K562 (cell line): ENCODE results near the gene PRDM15. TPM values are rescaled to one million over a fixed set of nuclear protein-coding genes. Genes with fewer than 3 reads are reported as not detected.

ENCODE experiments used
- ARID1B ChIP-seq: fragments of 450-650 bp; IDR thresholded peaks from 2 replicates; pipeline ENCODE4 v1.6.1; 2016; ENCODE audit warnings: antibody characterized with exemption, mild to moderate bottlenecking, inconsistent platforms
- CEBPB ChIP-seq: fragments of 450-650 bp; IDR thresholded peaks from 2 replicates; pipeline ENCODE4 v1.6.1; 2016; ENCODE audit warnings: missing genetic modification characterization, missing compliant biosample characterization
- FIP1L1 ChIP-seq: fragments of 200-400 bp; formaldehyde crosslinking; IDR thresholded peaks from 2 replicates; pipeline ENCODE4 v1.6.1; 2018; ENCODE audit warnings: mild to moderate bottlenecking, low read depth, low read length; ENCODE audit not compliant: poor library complexity, severe bottlenecking
- HOXB6 ChIP-seq: fragments of 250-450 bp; sonication (Bioruptor Pico); IDR thresholded peaks from 2 replicates; pipeline ENCODE4 v1.5.1; 2022; ENCODE audit warnings: mild to moderate bottlenecking, borderline replicate concordance
- LARP7 ChIP-seq: fragments of 450-650 bp; IDR thresholded peaks from 2 replicates; pipeline ENCODE4 v1.6.1; 2016
- MAZ ChIP-seq, 2 experiments: fragments of 450-650 bp in 1 of 2; sonication (generic) in 1 of 2; formaldehyde crosslinking; IDR thresholded peaks in 1 of 2; conservative IDR thresholded peaks in 1 of 2; 2 replicates each; pipeline versions ENCODE4 v1.4.0 to v1.5.0; 2020; ENCODE audit warnings: mild to moderate bottlenecking in 1 of 2, missing genetic modification reagents in 1 of 2
- PTRF ChIP-seq: fragments of 450-650 bp; IDR thresholded peaks from 2 replicates; pipeline ENCODE4 v1.6.1; 2016; ENCODE audit warnings: mild to moderate bottlenecking, missing genetic modification characterization, missing compliant biosample characterization
- SAFB ChIP-seq: fragments of 200-400 bp; formaldehyde crosslinking; IDR thresholded peaks from 2 replicates; pipeline ENCODE4 v1.6.1; 2017; ENCODE audit warnings: low read depth, low read length, borderline replicate concordance
- SLC30A9 ChIP-seq: fragments of 250-450 bp; sonication (Bioruptor Pico); IDR thresholded peaks from 2 replicates; pipeline ENCODE4 v1.8.0; 2022; ENCODE audit warnings: mild to moderate bottlenecking, moderate library complexity
- SMC3 ChIP-seq: conservative IDR thresholded peaks from 2 replicates; pipeline ENCODE4 v1.6.1; 2011; ENCODE audit warnings: low read depth, low read length, improper control_type of control experiment; ENCODE audit not compliant: insufficient read depth
- SOX6 ChIP-seq: fragments of 450-650 bp; IDR thresholded peaks from 2 replicates; pipeline ENCODE4 v1.6.1; 2014; ENCODE audit warnings: mild to moderate bottlenecking
- SRSF9 ChIP-seq: fragments of 200-400 bp; formaldehyde crosslinking; IDR thresholded peaks from 2 replicates; pipeline ENCODE4 v1.6.1; 2017; ENCODE audit warnings: low read depth, low read length, borderline replicate concordance
- TEAD4 ChIP-seq, 2 experiments: sonication (generic) in 1 of 2; formaldehyde crosslinking in 1 of 2; IDR thresholded peaks; 2 replicates each; pipeline versions ENCODE4 v1.6.1 to v1.8.0; 2012 to 2022; ENCODE audit warnings: borderline replicate concordance in 1 of 2, inconsistent platforms in 1 of 2, low read length in 1 of 2, mild to moderate bottlenecking in 1 of 2, missing genetic modification reagents in 1 of 2
- WHSC1 ChIP-seq: IDR thresholded peaks from one replicate; pipeline ENCODE4 v1.6.1; 2012; ENCODE audit warnings: low read length, control low read depth, inconsistent platforms
- ZC3H8 ChIP-seq: fragments of 450-650 bp; IDR thresholded peaks from 2 replicates; pipeline ENCODE4 v1.6.1; 2017
- ZNF121 ChIP-seq: sonication (generic); formaldehyde crosslinking; conservative IDR thresholded peaks from 2 replicates; pipeline ENCODE4 v1.8.0; 2022; ENCODE audit warnings: missing genetic modification reagents
- ZNF165 ChIP-seq: fragments of 250-450 bp; sonication (Bioruptor Pico); IDR thresholded peaks from 2 replicates; pipeline ENCODE4 v1.4.0; 2020; ENCODE audit warnings: borderline replicate concordance
- ZNF232 ChIP-seq: sonication (generic); formaldehyde crosslinking; IDR thresholded peaks from 2 replicates; pipeline ENCODE4 v1.8.0; 2022; ENCODE audit warnings: mild to moderate bottlenecking, missing genetic modification reagents
- polyA plus RNA-seq, 8 experiments: library from polyadenylated mRNA; depleted of rRNA in 4 of 8; stranded (reverse) in 5 of 8; unstranded in 3 of 8; fragments of >200 nt; fragmentation: Nextera tagmentation in 2 of 8; fragmentation: Illumina TruSeq in 1 of 8; extraction: Ambion mirVana in 2 of 8; extraction: Trizol in 1 of 8; gene quantifications; 2 replicates each; pipeline versions ENCODE4 v1.2.1 to v1.2.3, GENCODE V29; 2011 to 2014; ENCODE audit warnings: inconsistent platforms in 1 of 8, missing spikeins in 1 of 8
- total RNA-seq, 7 experiments: library from RNA; depleted of rRNA in 6 of 7; stranded (reverse); fragments of >200 nt in 6 of 7; fragmentation: Illumina TruSeq in 2 of 7; extraction: Trizol in 2 of 7; gene quantifications; 2 replicates each; pipeline versions ENCODE4 v1.2.1 to v1.2.3, GENCODE V29; 2011 to 2021; ENCODE audit warnings: low replicate concordance in 1 of 7
- TF ChIP-seq, protein P1 (sequence below), 3 experiments: fragments of 200-800 bp in 1 of 3; sonication (Bioruptor generic) in 1 of 3; sonication (generic) in 1 of 3; formaldehyde crosslinking in 1 of 3; IDR thresholded peaks; 2 replicates each; pipeline versions ENCODE4 v1.6.1 to v1.8.0; 2016 to 2022; ENCODE audit warnings: mild to moderate bottlenecking in 2 of 3, missing compliant biosample characterization in 2 of 3, missing genetic modification characterization in 2 of 3, missing genetic modification reagents in 1 of 3
- TF ChIP-seq, protein P2 (sequence below): sonication (generic); formaldehyde crosslinking; IDR thresholded peaks from 2 replicates; pipeline ENCODE4 v1.9.0; 2022; ENCODE audit warnings: mild to moderate bottlenecking, missing genetic modification reagents
- TF ChIP-seq, protein P3 (sequence below): sonication (generic); formaldehyde crosslinking; IDR thresholded peaks from 2 replicates; pipeline ENCODE4 v1.8.1; 2023; ENCODE audit warnings: mild to moderate bottlenecking, missing genetic modification reagents
- TF ChIP-seq, protein P4 (sequence below): fragments of 450-650 bp; IDR thresholded peaks from 2 replicates; pipeline ENCODE4 v1.6.1; 2017; ENCODE audit warnings: mild to moderate bottlenecking, moderate library complexity

The PRDM15 gene
- total and polyA plus RNA-seq, 9 of the 15 experiments (the other 6 are each of a cell fraction or from before 2014, with no cell fraction given): 0.93 to 9.2 (median 6.2) TPM

DNA sequence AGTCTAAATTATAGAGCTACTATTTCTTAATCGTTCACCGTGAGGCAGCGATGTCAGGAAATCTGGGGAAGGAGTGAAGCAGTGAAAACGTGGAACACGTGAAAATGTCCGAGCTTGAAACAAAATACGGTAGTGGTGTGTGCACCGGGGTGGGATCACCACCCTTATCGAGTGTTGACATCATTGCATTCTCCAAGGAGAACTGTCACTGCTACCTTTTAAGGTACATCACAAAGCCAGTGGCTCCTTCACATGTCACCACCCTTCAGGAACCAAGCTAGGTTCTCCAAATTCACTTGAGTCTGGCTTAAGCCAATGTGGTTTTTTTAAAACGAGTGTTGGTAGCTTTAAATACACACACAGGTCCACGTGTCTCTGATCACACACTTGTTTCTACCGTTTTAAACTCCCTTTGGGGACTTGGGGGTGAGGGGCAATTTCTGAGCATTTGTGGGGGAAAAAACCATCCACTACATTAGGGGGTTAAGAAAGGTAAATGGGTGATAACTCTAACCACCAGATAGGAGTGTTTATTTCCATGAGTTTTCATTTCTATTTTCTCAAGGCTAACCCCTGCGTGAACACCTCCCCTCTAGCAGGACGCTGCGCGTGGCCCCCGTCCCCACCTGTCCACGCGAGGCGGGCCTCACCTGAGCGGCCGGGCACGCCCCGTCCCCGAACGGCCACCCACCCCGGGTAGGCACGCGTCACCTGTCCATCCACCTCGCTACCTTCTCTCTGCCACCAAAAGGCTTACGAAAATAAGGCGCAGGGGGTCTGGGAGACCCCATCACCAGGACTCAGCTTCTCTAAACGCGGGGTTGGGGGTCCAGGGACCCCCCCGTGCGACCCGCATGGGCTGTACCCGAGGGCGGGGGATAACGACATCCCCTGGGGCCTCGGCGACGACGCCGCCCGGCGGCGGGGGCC is 978 bp downstream of the PRDM15 start (continued):
- no peak for TF ChIP-seq SLC30A9 (CRISPR knock-in tag)
- no peak for TF ChIP-seq ZNF165 (CRISPR knock-in tag)
- no peak for TF ChIP-seq SMC3
- no peak for TF ChIP-seq ZNF232 (CRISPR knock-in tag)
- TF ChIP-seq SOX6: peak; percentile 44; the same call in 1 of the 2 replicates
- TF ChIP-seq, protein P1, sequence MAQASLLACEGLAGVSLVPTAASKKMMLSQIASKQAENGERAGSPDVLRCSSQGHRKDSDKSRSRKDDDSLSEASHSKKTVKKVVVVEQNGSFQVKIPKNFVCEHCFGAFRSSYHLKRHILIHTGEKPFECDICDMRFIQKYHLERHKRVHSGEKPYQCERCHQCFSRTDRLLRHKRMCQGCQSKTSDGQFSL (CRISPR knock-in tag; IDR thresholded peaks at IDR 0.05): no peak
- TF ChIP-seq, protein P1 (tag; IDR thresholded peaks at IDR 0.05): no peak
- no peak for TF ChIP-seq SRSF9
- TF ChIP-seq LARP7: no peak
- no peak for TF ChIP-seq PTRF
- no peak for TF ChIP-seq CEBPB (tag)
- no peak for TF ChIP-seq ZC3H8
- TF ChIP-seq, protein P2, sequence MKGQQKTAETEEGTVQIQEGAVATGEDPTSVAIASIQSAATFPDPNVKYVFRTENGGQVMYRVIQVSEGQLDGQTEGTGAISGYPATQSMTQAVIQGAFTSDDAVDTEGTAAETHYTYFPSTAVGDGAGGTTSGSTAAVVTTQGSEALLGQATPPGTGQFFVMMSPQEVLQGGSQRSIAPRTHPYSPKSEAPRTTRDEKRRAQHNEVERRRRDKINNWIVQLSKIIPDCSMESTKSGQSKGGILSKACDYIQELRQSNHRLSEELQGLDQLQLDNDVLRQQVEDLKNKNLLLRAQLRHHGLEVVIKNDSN (CRISPR knock-in tag): no peak
- no peak for TF ChIP-seq FIP1L1
- no peak for TF ChIP-seq HOXB6 (CRISPR knock-in tag)
- TF ChIP-seq ZNF121 (CRISPR knock-in tag): no peak
- TF ChIP-seq WHSC1: no peak
- TF ChIP-seq MAZ (CRISPR knock-in tag; conservative IDR thresholded peaks at IDR 0.05 in 1 of 2, IDR thresholded peaks at IDR 0.05 in 1 of 2): peak in 1 of 2 experiments; percentile 34; a peak in 2 of 4 replicates
- peak; percentile 36; the same call in 1 of the 2 replicates for TF ChIP-seq SAFB
- TF ChIP-seq, protein P3, sequence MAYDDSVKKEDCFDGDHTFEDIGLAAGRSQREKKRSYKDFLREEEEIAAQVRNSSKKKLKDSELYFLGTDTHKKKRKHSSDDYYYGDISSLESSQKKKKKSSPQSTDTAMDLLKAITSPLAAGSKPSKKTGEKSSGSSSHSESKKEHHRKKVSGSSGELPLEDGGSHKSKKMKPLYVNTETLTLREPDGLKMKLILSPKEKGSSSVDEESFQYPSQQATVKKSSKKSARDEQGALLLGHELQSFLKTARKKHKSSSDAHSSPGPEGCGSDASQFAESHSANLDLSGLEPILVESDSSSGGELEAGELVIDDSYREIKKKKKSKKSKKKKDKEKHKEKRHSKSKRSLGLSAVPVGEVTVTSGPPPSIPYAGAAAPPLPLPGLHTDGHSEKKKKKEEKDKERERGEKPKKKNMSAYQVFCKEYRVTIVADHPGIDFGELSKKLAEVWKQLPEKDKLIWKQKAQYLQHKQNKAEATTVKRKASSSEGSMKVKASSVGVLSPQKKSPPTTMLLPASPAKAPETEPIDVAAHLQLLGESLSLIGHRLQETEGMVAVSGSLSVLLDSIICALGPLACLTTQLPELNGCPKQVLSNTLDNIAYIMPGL (CRISPR knock-in tag): no peak
- 0 out of 2 replicates have a peak, but pooled peaks have one; percentile 20 for TF ChIP-seq ARID1B
- TF ChIP-seq TEAD4 (IDR thresholded peaks at IDR 0.05; ENCODE audit: low read length): peak; percentile 47; the same call in 1 of the 2 replicates
- no peak for TF ChIP-seq TEAD4 (CRISPR knock-in tag; IDR thresholded peaks at IDR 0.05; ENCODE audit: borderline replicate concordance)
- TF ChIP-seq, protein P4, sequence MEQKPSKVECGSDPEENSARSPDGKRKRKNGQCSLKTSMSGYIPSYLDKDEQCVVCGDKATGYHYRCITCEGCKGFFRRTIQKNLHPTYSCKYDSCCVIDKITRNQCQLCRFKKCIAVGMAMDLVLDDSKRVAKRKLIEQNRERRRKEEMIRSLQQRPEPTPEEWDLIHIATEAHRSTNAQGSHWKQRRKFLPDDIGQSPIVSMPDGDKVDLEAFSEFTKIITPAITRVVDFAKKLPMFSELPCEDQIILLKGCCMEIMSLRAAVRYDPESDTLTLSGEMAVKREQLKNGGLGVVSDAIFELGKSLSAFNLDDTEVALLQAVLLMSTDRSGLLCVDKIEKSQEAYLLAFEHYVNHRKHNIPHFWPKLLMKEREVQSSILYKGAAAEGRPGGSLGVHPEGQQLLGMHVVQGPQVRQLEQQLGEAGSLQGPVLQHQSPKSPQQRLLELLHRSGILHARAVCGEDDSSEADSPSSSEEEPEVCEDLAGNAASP: no peak
